HepG2 (cell line): Measurements from ENCODE around the gene SNCA. TPM values are rescaled to one million over a fixed set of nuclear protein-coding genes. Genes with fewer than 3 reads are reported as not detected.

Experiments
- ATAC-seq: fragments of 200-7000 bp; cut with Tn5 transposase; 3 replicates; pipeline ENCODE4 v1.9.1; 2020; ENCODE audit warnings: mild to moderate bottlenecking, moderate library complexity
- BruUV-seq: library from RNA; stranded (reverse); fragments of 400-500 nt; replicated peaks from 2 replicates; lab custom pipeline; 2021; lab: Mats Ljungman, UMichigan
- CTCF ChIA-PET: fragments of 300-600 bp; formaldehyde crosslinking; extraction: SDS; loops from one replicate; lab custom pipeline; 2021; ENCODE audit warnings: low total read pairs, inconsistent platforms, low intra/inter-chr PET ratio; lab: Yijun Ruan, JAX
- POLR2A ChIA-PET: fragments of 350-600 bp; sonication (Branson Sonifier 250); formaldehyde crosslinking; loops from one replicate; lab custom pipeline; 2020; ENCODE audit warnings: antibody characterized with exemption, inconsistent platforms; lab: Yijun Ruan, JAX
- DNase-seq: peaks from one replicate; pipeline ENCODE4 v3.0.0-alpha.2; 2015; ENCODE audit warnings: low spot score
- FAIRE-seq: peaks from 3 replicates; lab custom pipeline; 2011; peaks lifted over from hg19 to GRCh38; lab: Jason Lieb, UNC
- H2AFZ ChIP-seq: one replicate; pipeline ENCODE4 v1.6.1; 2011; ENCODE audit warnings: low read length, inconsistent platforms
- H3K27ac ChIP-seq: fragments of 300-600 bp; 3 replicates; pipeline ENCODE4 v1.8.0; 2011; ENCODE audit warnings: mixed run types, mild to moderate bottlenecking, mixed read lengths, low read length, inconsistent platforms; ENCODE audit not compliant: insufficient read depth; ENCODE audit errors: extremely low read length
- H3K27me3 ChIP-seq, 2 experiments: fragments of 200-600 bp in 1 of 2; 2 replicates in 1 of 2; 3 replicates in 1 of 2; pipeline versions ENCODE4 v1.6.0 to v1.8.0; 2011; ENCODE audit warnings: low read length in 2 of 2, mild to moderate bottlenecking in 2 of 2, moderate library complexity in 2 of 2, inconsistent platforms in 1 of 2; ENCODE audit not compliant: insufficient read depth in 2 of 2, control insufficient read depth in 1 of 2
- H3K36me3 ChIP-seq, 2 experiments: fragments of 200-600 bp in 1 of 2; replicated peaks in 1 of 2; 2 replicates in 1 of 2; 3 replicates in 1 of 2; pipeline versions ENCODE4 v1.5.1 to v1.8.0; 2011; ENCODE audit warnings: low read length in 2 of 2, inconsistent platforms in 1 of 2; ENCODE audit not compliant: insufficient read depth in 2 of 2, control insufficient read depth in 1 of 2
- H3K4me1 ChIP-seq: 2 replicates; pipeline ENCODE4 v1.5.1; 2012; ENCODE audit warnings: low read length, inconsistent platforms; ENCODE audit not compliant: insufficient read depth
- H3K4me2 ChIP-seq: 2 replicates; pipeline ENCODE4 v1.6.0; 2011; ENCODE audit warnings: low read depth, low read length, inconsistent platforms
- H3K4me3 ChIP-seq, 3 experiments: fragments of 200-600 bp in 1 of 3; sonication (generic), shearing (Covaris generic) in 1 of 3; replicated peaks in 1 of 3; 2 replicates each; pipeline ENCODE4 v1.5.1; 2011 to 2016; ENCODE audit warnings: low read length in 3 of 3, inconsistent platforms in 2 of 3, low read depth in 2 of 3, mild to moderate bottlenecking in 2 of 3, control low read depth in 1 of 3, mixed read lengths in 1 of 3; ENCODE audit not compliant: insufficient read depth in 1 of 3
- H3K79me2 ChIP-seq: one replicate; pipeline ENCODE4 v1.6.1; 2011; ENCODE audit warnings: low read length, inconsistent platforms; ENCODE audit not compliant: insufficient read depth
- H3K9ac ChIP-seq: 2 replicates; pipeline ENCODE4 v1.6.0; 2011; ENCODE audit warnings: mild to moderate bottlenecking, low read depth, low read length, inconsistent platforms; ENCODE audit not compliant: insufficient read depth
- H3K9me3 ChIP-seq: 2 replicates; pipeline ENCODE4 v1.5.1; 2012; ENCODE audit warnings: mild to moderate bottlenecking, low read length
- H4K20me1 ChIP-seq: 2 replicates; pipeline ENCODE4 v1.6.0; 2011; ENCODE audit warnings: inconsistent platforms, mild to moderate bottlenecking, low read length, moderate library complexity; ENCODE audit not compliant: insufficient read depth
- CC2D1A ChIP-seq: sonication (generic); formaldehyde crosslinking; IDR thresholded peaks from 2 replicates; pipeline ENCODE4 v1.8.1; 2023; ENCODE audit warnings: mild to moderate bottlenecking, missing genetic modification reagents
- MIER3 ChIP-seq: IDR thresholded peaks from 2 replicates; pipeline ENCODE4 v1.6.1; 2016; ENCODE audit warnings: missing compliant biosample characterization, borderline replicate concordance
- SATB2 ChIP-seq: sonication (generic); formaldehyde crosslinking; IDR thresholded peaks from 2 replicates; pipeline ENCODE4 v1.5.0; 2020; ENCODE audit warnings: missing genetic modification reagents
- SRSF1 ChIP-seq: fragments of 200-400 bp; formaldehyde crosslinking; optimal IDR thresholded peaks from 2 replicates; pipeline ENCODE3; 2017; ENCODE audit warnings: mild to moderate bottlenecking, low read depth, low read length, moderate library complexity
- SRSF9 ChIP-seq: fragments of 200-400 bp; formaldehyde crosslinking; IDR thresholded peaks from 2 replicates; pipeline ENCODE4 v1.6.1; 2018; ENCODE audit warnings: borderline replicate concordance, mild to moderate bottlenecking, low read depth, low read length; ENCODE audit not compliant: insufficient read depth, poor library complexity, severe bottlenecking
- UBTF ChIP-seq: sonication (generic); formaldehyde crosslinking; IDR thresholded peaks from 2 replicates; pipeline ENCODE4 v1.4.0; 2020; ENCODE audit warnings: mild to moderate bottlenecking, missing genetic modification reagents
- ZBTB1 ChIP-seq: sonication (generic); formaldehyde crosslinking; IDR thresholded peaks from 2 replicates; pipeline ENCODE4 v1.4.0; 2020; ENCODE audit warnings: missing genetic modification reagents, borderline replicate concordance
- WGBS: methylation state at CpG from one replicate; pipeline ENCODE4 v1.1.6; 2017; ENCODE audit warnings: low lambda C conversion rate; 5-methylcytosine and 5-hydroxymethylcytosine counted together
- in situ Hi-C: cut with HindIII; loops from 2 replicates; pipeline ENCODE4 v1.10.0; 2017; ENCODE audit warnings: low pct_unique_long_range_greater_than_20kb; ENCODE audit not compliant: extremely low pct_ligation_motif_present
- intact Hi-C: fragments of 100-400 bp; cut with micrococcal nuclease; formaldehyde crosslinking; loops from one replicate; pipeline ENCODE4 v1.10.0; 2022; ENCODE audit not compliant: unreplicated experiment
- polyA plus RNA-seq, 8 experiments: library from polyadenylated mRNA; depleted of rRNA in 3 of 8; stranded (reverse) in 7 of 8; unstranded in 1 of 8; fragments of >200 nt; fragmentation: Illumina TruSeq in 4 of 8; extraction: Trizol in 4 of 8; gene quantifications; 2 replicates each; pipeline versions ENCODE4 v1.2.1 to v1.2.3, GENCODE V29; 2011 to 2016; ENCODE audit warnings: low read depth in 4 of 8, missing spikeins in 1 of 8, mixed read lengths in 1 of 8; ENCODE audit not compliant: insufficient read depth in 1 of 8
- total RNA-seq, 5 experiments: library from RNA; depleted of rRNA; stranded (reverse); fragments of >200 nt; fragmentation: Illumina TruSeq; extraction: Trizol; gene quantifications; 2 replicates each; pipeline ENCODE4 v1.2.3, GENCODE V29; 2016; ENCODE audit warnings: low read depth in 1 of 5
- TF ChIP-seq, protein P1 (sequence below): sonication (generic); formaldehyde crosslinking; IDR thresholded peaks from 2 replicates; pipeline ENCODE4 v1.9.0; 2021; ENCODE audit warnings: mild to moderate bottlenecking, missing genetic modification reagents

Gene SNCA
- total and polyA plus RNA-seq, 2 of the 13 experiments (the other 11 are each of a cell fraction or from before 2014, with no cell fraction given) = not detected

DNA sequence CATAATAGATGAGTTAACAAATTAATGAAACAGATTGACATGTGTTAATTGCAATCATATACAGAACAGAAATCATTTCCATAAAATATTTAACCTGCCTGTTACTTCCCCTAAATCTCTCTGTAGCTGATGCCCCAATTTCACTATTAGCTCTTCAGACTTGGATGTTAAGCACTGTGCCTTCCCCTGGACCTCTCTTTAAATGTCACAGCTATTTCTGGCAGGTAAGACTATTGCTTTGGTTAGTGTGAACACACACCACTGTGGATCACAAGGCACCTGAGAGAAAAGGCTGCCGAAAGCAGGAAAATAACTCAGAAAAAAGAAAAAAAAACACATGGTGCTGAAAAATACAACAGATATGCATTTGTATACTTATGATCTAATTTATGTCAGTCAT, 91.3 kb downstream of the SNCA start (continued):
- TF ChIP-seq, protein P1, sequence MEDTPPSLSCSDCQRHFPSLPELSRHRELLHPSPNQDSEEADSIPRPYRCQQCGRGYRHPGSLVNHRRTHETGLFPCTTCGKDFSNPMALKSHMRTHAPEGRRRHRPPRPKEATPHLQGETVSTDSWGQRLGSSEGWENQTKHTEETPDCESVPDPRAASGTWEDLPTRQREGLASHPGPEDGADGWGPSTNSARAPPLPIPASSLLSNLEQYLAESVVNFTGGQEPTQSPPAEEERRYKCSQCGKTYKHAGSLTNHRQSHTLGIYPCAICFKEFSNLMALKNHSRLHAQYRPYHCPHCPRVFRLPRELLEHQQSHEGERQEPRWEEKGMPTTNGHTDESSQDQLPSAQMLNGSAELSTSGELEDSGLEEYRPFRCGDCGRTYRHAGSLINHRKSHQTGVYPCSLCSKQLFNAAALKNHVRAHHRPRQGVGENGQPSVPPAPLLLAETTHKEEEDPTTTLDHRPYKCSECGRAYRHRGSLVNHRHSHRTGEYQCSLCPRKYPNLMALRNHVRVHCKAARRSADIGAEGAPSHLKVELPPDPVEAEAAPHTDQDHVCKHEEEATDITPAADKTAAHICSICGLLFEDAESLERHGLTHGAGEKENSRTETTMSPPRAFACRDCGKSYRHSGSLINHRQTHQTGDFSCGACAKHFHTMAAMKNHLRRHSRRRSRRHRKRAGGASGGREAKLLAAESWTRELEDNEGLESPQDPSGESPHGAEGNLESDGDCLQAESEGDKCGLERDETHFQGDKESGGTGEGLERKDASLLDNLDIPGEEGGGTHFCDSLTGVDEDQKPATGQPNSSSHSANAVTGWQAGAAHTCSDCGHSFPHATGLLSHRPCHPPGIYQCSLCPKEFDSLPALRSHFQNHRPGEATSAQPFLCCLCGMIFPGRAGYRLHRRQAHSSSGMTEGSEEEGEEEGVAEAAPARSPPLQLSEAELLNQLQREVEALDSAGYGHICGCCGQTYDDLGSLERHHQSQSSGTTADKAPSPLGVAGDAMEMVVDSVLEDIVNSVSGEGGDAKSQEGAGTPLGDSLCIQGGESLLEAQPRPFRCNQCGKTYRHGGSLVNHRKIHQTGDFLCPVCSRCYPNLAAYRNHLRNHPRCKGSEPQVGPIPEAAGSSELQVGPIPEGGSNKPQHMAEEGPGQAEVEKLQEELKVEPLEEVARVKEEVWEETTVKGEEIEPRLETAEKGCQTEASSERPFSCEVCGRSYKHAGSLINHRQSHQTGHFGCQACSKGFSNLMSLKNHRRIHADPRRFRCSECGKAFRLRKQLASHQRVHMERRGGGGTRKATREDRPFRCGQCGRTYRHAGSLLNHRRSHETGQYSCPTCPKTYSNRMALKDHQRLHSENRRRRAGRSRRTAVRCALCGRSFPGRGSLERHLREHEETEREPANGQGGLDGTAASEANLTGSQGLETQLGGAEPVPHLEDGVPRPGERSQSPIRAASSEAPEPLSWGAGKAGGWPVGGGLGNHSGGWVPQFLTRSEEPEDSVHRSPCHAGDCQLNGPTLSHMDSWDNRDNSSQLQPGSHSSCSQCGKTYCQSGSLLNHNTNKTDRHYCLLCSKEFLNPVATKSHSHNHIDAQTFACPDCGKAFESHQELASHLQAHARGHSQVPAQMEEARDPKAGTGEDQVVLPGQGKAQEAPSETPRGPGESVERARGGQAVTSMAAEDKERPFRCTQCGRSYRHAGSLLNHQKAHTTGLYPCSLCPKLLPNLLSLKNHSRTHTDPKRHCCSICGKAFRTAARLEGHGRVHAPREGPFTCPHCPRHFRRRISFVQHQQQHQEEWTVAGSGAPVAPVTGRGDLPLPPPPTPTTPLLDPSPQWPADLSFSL = no peak
- no peak for TF ChIP-seq ZBTB1 (CRISPR knock-in tag)
- no peak for TF ChIP-seq SATB2 (CRISPR knock-in tag)
- TF ChIP-seq, all 625 proteins: peak for 0

DNA sequence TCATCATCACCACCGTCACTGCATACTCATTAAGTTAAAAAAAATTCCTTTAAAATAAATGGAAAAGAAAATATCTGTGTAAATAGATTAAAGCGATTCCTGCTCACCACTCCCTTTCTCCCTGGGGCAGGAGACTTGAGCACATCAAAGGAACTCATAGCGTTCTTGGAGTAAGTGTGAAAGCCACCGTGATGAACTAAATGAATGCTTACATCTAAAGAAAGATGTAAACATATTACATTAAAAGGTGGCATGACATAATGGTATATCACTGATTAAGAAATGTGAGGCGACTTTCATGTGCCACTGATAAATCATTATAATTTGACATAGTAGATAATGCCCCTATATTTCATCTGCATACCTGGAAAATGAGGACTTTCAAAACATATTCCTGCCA, 92.0 kb downstream of the SNCA start:
- 2% methylated on average over 5 of the region's 5 CpGs for WGBS
- CTCF ChIA-PET = no interaction called here
- ATAC-seq = no peak
- BruUV-seq = no TSS peak
- no peaks in the 10 kb centered on the region for H3K27me3 ChIP-seq
- POLR2A ChIA-PET = no interaction called here
- no peak for DNase-seq
- FAIRE-seq = no peak
- no peak overlapping the region for H3K4me2 ChIP-seq
- TF ChIP-seq MIER3 (CRISPR knock-in tag) = no peak
- no peak for TF ChIP-seq CC2D1A (CRISPR knock-in tag)
- TF ChIP-seq SRSF1 = no peak
- no peak for TF ChIP-seq SRSF9
- TF ChIP-seq UBTF = no peak
- H3K27ac ChIP-seq = no peak overlapping the region
- no peaks in the 10 kb centered on the region for H3K79me2 ChIP-seq
- H3K9ac ChIP-seq = no peak overlapping the region
- no peak overlapping the region for H2AFZ ChIP-seq
- H4K20me1 ChIP-seq = no peaks in the 10 kb centered on the region
- in situ Hi-C loops = no loop called here
- no peaks in the 10 kb centered on the region for H3K9me3 ChIP-seq
- no peak overlapping the region for H3K4me3 ChIP-seq
- H3K4me1 ChIP-seq = no peaks in the 10 kb centered on the region
- no peaks in the 10 kb centered on the region for H3K36me3 ChIP-seq
- intact Hi-C loops = no loop called here
